ENCODE results near the gene DNAJC27. TPM values are rescaled to one million over a fixed set of nuclear protein-coding genes. Genes with fewer than 3 reads are reported as not detected.

The DNAJC27 gene
- total RNA-seq, 1 experiment from 2014 or later, result 5.4 TPM

- TF ChIP-seq ATF2 (CRISPR knock-in tag; IDR thresholded peaks at IDR 0.05; ENCODE audit: borderline replicate concordance, low read depth) (no peak), ZNF121 (CRISPR knock-in tag; IDR thresholded peaks at IDR 0.05) (no peak), ATF6 (CRISPR knock-in tag; IDR thresholded peaks at IDR 0.05) (no peak), FOXJ3 (CRISPR knock-in tag; IDR thresholded peaks at IDR 0.05; ENCODE audit: borderline replicate concordance) (no peak), E2F5 (CRISPR knock-in tag; IDR thresholded peaks at IDR 0.05) (no peak), EMX1 (CRISPR knock-in tag; IDR thresholded peaks at IDR 0.05) (no peak), STAT6 (CRISPR knock-in tag; conservative IDR thresholded peaks at IDR 0.05; ENCODE audit: low read depth) (no peak), TCF7 (CRISPR knock-in tag; IDR thresholded peaks at IDR 0.05; ENCODE audit: low read depth) (no peak), ZSCAN18 (CRISPR knock-in tag; IDR thresholded peaks at IDR 0.05) (no peak), SOX15 (CRISPR knock-in tag; IDR thresholded peaks at IDR 0.05) (no peak), MAX (CRISPR knock-in tag; IDR thresholded peaks at IDR 0.05) (no peak), JAZF1 (CRISPR knock-in tag; IDR thresholded peaks at IDR 0.05) (no peak)
- TF ChIP-seq, protein P1, sequence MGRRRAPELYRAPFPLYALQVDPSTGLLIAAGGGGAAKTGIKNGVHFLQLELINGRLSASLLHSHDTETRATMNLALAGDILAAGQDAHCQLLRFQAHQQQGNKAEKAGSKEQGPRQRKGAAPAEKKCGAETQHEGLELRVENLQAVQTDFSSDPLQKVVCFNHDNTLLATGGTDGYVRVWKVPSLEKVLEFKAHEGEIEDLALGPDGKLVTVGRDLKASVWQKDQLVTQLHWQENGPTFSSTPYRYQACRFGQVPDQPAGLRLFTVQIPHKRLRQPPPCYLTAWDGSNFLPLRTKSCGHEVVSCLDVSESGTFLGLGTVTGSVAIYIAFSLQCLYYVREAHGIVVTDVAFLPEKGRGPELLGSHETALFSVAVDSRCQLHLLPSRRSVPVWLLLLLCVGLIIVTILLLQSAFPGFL (CRISPR knock-in tag; IDR thresholded peaks at IDR 0.05; ENCODE audit: borderline replicate concordance), result no peak
Measured at GRCh38 chr2:24923106-24923505, 48.6 kb downstream of the DNAJC27 start (continued).

DNA sequence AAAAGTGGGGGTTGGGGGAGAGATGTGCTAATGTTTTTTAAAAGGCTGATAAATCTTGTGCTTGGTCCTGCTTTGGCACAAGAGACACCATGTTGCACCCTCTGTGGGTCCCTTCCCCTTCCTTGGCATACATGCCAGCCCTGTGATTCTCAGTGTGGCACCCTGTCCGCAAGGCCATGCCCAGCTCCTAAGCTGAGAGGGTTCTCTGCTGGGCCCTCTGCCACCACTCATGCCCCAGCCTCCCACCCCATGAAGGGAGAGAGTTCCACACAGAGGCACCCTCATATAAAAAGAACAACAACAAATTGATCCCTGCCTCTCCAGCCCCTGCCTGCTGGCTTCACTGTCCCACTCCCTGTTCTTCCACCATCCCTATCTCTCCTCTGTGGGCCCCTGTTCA, 49.2 kb downstream of the DNAJC27 start:
- DNase-seq (ENCODE audit: low spot score), result no peak
- Mint-ChIP-seq H3K4me1 (peaks cover 22% of the 10 kb centered on the region), H3K36me3 (no peaks in the 10 kb centered on the region), H3K9me3 (no peaks in the 10 kb centered on the region), H3K27ac (no peak overlapping the region), H3K27me3 (ENCODE audit: low read depth) (peaks cover 3% of the 10 kb centered on the region; the same call in 1 of the 2 replicates), H3K4me3 (no peak overlapping the region)
- ATAC-seq, result no peak
- POLR2A ChIA-PET, result no interaction called here
- CTCF ChIA-PET, result no interaction called here
- TF ChIP-seq RELA (CRISPR knock-in tag; IDR thresholded peaks at IDR 0.05; ENCODE audit: borderline replicate concordance) (no peak), KAT7 (CRISPR knock-in tag; IDR thresholded peaks at IDR 0.05; ENCODE audit: borderline replicate concordance) (no peak), ZNF512 (CRISPR knock-in tag; IDR thresholded peaks at IDR 0.05; ENCODE audit: borderline replicate concordance) (no peak), E2F5 (CRISPR knock-in tag; IDR thresholded peaks at IDR 0.05) (no peak), TEAD4 (CRISPR knock-in tag; IDR thresholded peaks at IDR 0.05) (no peak), ELF4 (CRISPR knock-in tag; IDR thresholded peaks at IDR 0.05; ENCODE audit: low read depth) (no peak)
- TF ChIP-seq, protein P2, sequence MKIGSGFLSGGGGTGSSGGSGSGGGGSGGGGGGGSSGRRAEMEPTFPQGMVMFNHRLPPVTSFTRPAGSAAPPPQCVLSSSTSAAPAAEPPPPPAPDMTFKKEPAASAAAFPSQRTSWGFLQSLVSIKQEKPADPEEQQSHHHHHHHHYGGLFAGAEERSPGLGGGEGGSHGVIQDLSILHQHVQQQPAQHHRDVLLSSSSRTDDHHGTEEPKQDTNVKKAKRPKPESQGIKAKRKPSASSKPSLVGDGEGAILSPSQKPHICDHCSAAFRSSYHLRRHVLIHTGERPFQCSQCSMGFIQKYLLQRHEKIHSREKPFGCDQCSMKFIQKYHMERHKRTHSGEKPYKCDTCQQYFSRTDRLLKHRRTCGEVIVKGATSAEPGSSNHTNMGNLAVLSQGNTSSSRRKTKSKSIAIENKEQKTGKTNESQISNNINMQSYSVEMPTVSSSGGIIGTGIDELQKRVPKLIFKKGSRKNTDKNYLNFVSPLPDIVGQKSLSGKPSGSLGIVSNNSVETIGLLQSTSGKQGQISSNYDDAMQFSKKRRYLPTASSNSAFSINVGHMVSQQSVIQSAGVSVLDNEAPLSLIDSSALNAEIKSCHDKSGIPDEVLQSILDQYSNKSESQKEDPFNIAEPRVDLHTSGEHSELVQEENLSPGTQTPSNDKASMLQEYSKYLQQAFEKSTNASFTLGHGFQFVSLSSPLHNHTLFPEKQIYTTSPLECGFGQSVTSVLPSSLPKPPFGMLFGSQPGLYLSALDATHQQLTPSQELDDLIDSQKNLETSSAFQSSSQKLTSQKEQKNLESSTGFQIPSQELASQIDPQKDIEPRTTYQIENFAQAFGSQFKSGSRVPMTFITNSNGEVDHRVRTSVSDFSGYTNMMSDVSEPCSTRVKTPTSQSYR (CRISPR knock-in tag; IDR thresholded peaks at IDR 0.05), result no peak

Data from WTC11 (cell line).